IPS-11a (cell line): ENCODE data around the gene PSTPIP1.

Experiments used
- H3K4me3 ChIP-seq: one replicate; pipeline ENCODE4 v1.5.1; 2013; ENCODE audit warnings: low read depth, low read length, control low read depth

The PSTPIP1 gene

GRCh38 chr15:77040673-77041072 lies 45.7 kb downstream of the PSTPIP1 start:
- no peak overlapping the region for H3K4me3 ChIP-seq

- no peak overlapping the region for H3K4me3 ChIP-seq
These were observed 47.5 kb downstream of the PSTPIP1 start for GRCh38 chr15:77042245-77042919.

- no peak overlapping the region for H3K4me3 ChIP-seq
These were observed 48.3 kb downstream of the PSTPIP1 start for GRCh38 chr15:77042955-77043920.

GRCh38 chr15:77044228-77045042 lies 49.5 kb downstream of the PSTPIP1 start:
- H3K4me3 ChIP-seq = no peak overlapping the region

- no peak overlapping the region for H3K4me3 ChIP-seq
These were observed 51.1 kb downstream of the PSTPIP1 start for GRCh38 chr15:77045985-77046384.

GRCh38 chr15:77046704-77047412 lies 51.9 kb downstream of the PSTPIP1 start:
- H3K4me3 ChIP-seq = no peak overlapping the region

GRCh38 chr15:77048135-77048876 lies 53.4 kb downstream of the PSTPIP1 start:
- H3K4me3 ChIP-seq = no peak overlapping the region

GRCh38 chr15:77052556-77052955 lies 57.6 kb downstream of the PSTPIP1 start:
- no peak overlapping the region for H3K4me3 ChIP-seq

GRCh38 chr15:77053709-77054108 lies 58.8 kb downstream of the PSTPIP1 start:
- H3K4me3 ChIP-seq = no peak overlapping the region

- no peak overlapping the region for H3K4me3 ChIP-seq
These were observed 62.1 kb downstream of the PSTPIP1 start for GRCh38 chr15:77057072-77057471.

- H3K4me3 ChIP-seq = no peak overlapping the region
These were observed 62.8 kb downstream of the PSTPIP1 start for GRCh38 chr15:77057685-77058084.

- H3K4me3 ChIP-seq = no peak overlapping the region
These were observed 63.5 kb downstream of the PSTPIP1 start for GRCh38 chr15:77058468-77058867.

GRCh38 chr15:77059786-77060361 lies 64.9 kb downstream of the PSTPIP1 start:
- no peak overlapping the region for H3K4me3 ChIP-seq

GRCh38 chr15:77060546-77060945 lies 65.6 kb downstream of the PSTPIP1 start:
- H3K4me3 ChIP-seq = no peak overlapping the region

- no peak overlapping the region for H3K4me3 ChIP-seq
These were observed 68.3 kb downstream of the PSTPIP1 start for GRCh38 chr15:77063249-77063648.

GRCh38 chr15:77064063-77064462 lies 69.1 kb downstream of the PSTPIP1 start:
- no peak overlapping the region for H3K4me3 ChIP-seq

GRCh38 chr15:77064539-77065308 lies 69.8 kb downstream of the PSTPIP1 start:
- no peak overlapping the region for H3K4me3 ChIP-seq

GRCh38 chr15:77066971-77067690 lies 72.2 kb downstream of the PSTPIP1 start:
- H3K4me3 ChIP-seq = no peak overlapping the region
